A172 (cell line): ENCODE results near the gene SLC9A1. TPM values are rescaled to one million over a fixed set of nuclear protein-coding genes. Genes with fewer than 3 reads are reported as not detected.
"Not testable (repeated sequence)": the region's sequence is repeated elsewhere in the genome, so short reads cannot be mapped to it uniquely, and the experiment has no call there.

Experiments
- DNase-seq: peaks from one replicate; pipeline ENCODE4 v3.0.0-alpha.2; 2015; ENCODE audit warnings: low spot score
- total RNA-seq: library from RNA; depleted of rRNA; stranded (reverse); fragments of >200 nt; shearing (Covaris generic); gene quantifications from 2 replicates; pipeline ENCODE4 v1.2.3, GENCODE V29; 2014

The SLC9A1 gene
- total RNA-seq, 1 experiment from 2014 or later, result 5.2 TPM

GRCh38 chr1:27132624-27133023 lies 22.3 kb downstream of the SLC9A1 start:
- DNase-seq, result no peak

GRCh38 chr1:27132147-27132546 lies 22.8 kb downstream of the SLC9A1 start:
- no peak for DNase-seq

GRCh38 chr1:27130798-27131197 lies 24.1 kb downstream of the SLC9A1 start:
- no peak for DNase-seq

- DNase-seq, result no peak
Measured at GRCh38 chr1:27129225-27129624, 25.7 kb downstream of the SLC9A1 start.

- no peak for DNase-seq
Measured at GRCh38 chr1:27127419-27127818, 27.5 kb downstream of the SLC9A1 start.

- DNase-seq, result no peak
Measured at GRCh38 chr1:27126391-27126790, 28.5 kb downstream of the SLC9A1 start.

GRCh38 chr1:27125125-27125524 lies 29.8 kb downstream of the SLC9A1 start:
- not testable (repeated sequence) for DNase-seq

GRCh38 chr1:27124405-27124804 lies 30.5 kb downstream of the SLC9A1 start:
- DNase-seq, result no peak

GRCh38 chr1:27122652-27123051 lies 32.3 kb downstream of the SLC9A1 start:
- peak; percentile 74 for DNase-seq

GRCh38 chr1:27120854-27121253 lies 34.1 kb downstream of the SLC9A1 start:
- no peak for DNase-seq

GRCh38 chr1:27118440-27118689 lies 36.6 kb downstream of the SLC9A1 start:
- no peak for DNase-seq

GRCh38 chr1:27117733-27118439 lies 37.0 kb downstream of the SLC9A1 start:
- DNase-seq, result peak; percentile 38

- DNase-seq, result no peak
Measured at GRCh38 chr1:27116697-27117096, 38.2 kb downstream of the SLC9A1 start.

- DNase-seq, result no peak
Measured at GRCh38 chr1:27116232-27116631, 38.7 kb downstream of the SLC9A1 start.

- DNase-seq, result no peak
Measured at GRCh38 chr1:27114546-27114945, 40.4 kb downstream of the SLC9A1 start.

- no peak for DNase-seq
Measured at GRCh38 chr1:27113861-27114260, 41.1 kb downstream of the SLC9A1 start.

- DNase-seq, result peak; percentile 94
Measured at GRCh38 chr1:27111626-27112573, 43.0 kb downstream of the SLC9A1 start.

- DNase-seq, result no peak
Measured at GRCh38 chr1:27109103-27109822, 45.7 kb downstream of the SLC9A1 start.

GRCh38 chr1:27108588-27108987 lies 46.3 kb downstream of the SLC9A1 start:
- DNase-seq, result no peak

- no peak for DNase-seq
Measured at GRCh38 chr1:27106561-27107323, 48.2 kb downstream of the SLC9A1 start.

- no peak for DNase-seq
Measured at GRCh38 chr1:27105018-27105417, 49.9 kb downstream of the SLC9A1 start.

GRCh38 chr1:27103498-27103897 lies 51.4 kb downstream of the SLC9A1 start:
- no peak for DNase-seq
